Adrenal gland (tissue), 12 donors: Measurements from ENCODE around the gene ALDOB. TPM values are rescaled to one million over a fixed set of nuclear protein-coding genes. Genes with fewer than 3 reads are reported as not detected.

Source experiments
- DNase-seq, 7 donors: peaks; one replicate each; pipeline ENCODE4 v3.0.0-alpha.2; 2019 to 2020
- H3K27ac ChIP-seq, 5 donors: fragments of 200-600 bp; sonication (generic) in 4 of 5; 1 replicate in 3 of 5; 2 replicates in 2 of 5; pipeline versions ENCODE4 v1.5.1 to v1.8.0; 2016 to 2020; ENCODE audit warnings: mild to moderate bottlenecking in 1 of 5
- H3K27me3 ChIP-seq: fragments of 200-600 bp; 2 replicates; pipeline ENCODE4 v1.8.0; 2021
- H3K36me3 ChIP-seq, 2 donors: fragments of 200-600 bp; replicated peaks in 1 of 2; 1 replicate in 1 of 2; 2 replicates in 1 of 2; pipeline versions ENCODE4 v1.5.1 to v1.8.0; 2018 to 2022
- H3K4me1 ChIP-seq, 2 donors: fragments of 200-600 bp; replicated peaks in 1 of 2; 1 replicate in 1 of 2; 2 replicates in 1 of 2; pipeline versions ENCODE4 v1.5.1 to v1.8.0; 2018 to 2021
- H3K4me3 ChIP-seq, 4 donors: fragments of 200-600 bp; sonication (generic) in 3 of 4; one replicate each; pipeline ENCODE4 v1.5.1; 2016 to 2018
- H3K9me3 ChIP-seq, 3 donors: fragments of 200-600 bp; sonication (generic) in 1 of 3; replicated peaks in 1 of 3; 1 replicate in 2 of 3; 2 replicates in 1 of 3; pipeline versions ENCODE4 v1.5.1 to v1.8.0; 2016 to 2021
- POLR2A ChIP-seq, 2 donors: fragments of 450-650 bp; IDR thresholded peaks; one replicate each; pipeline ENCODE4 v1.6.1; 2017; ENCODE audit warnings: antibody characterized with exemption in 2 of 2, mild to moderate bottlenecking in 2 of 2, moderate library complexity in 1 of 2
- WGBS, 4 donors: extraction: QIAGEN DNeasy Blood & Tissue Kit in 2 of 4; methylation state at CpG; one replicate each; pipeline versions ENCODE4 v1.1.5 to v1.1.7; 2013 to 2017; 5-methylcytosine and 5-hydroxymethylcytosine counted together
- intact Hi-C, 2 donors: fragments of 100-400 bp; cut with DNase I; formaldehyde crosslinking; loops; one replicate each; pipeline versions ENCODE4 v1.14.1 to v1.15.0; 2022 to 2023
- polyA plus RNA-seq, 3 donors: library from polyadenylated mRNA; stranded (reverse); fragments of 200-250 nt in 2 of 3; fragments of 350-450 nt in 1 of 3; fragmentation: Illumina TruSeq in 1 of 3; extraction: RNeasy Lipid Tissue Mini Kit (QIAGEN cat#74804) in 1 of 3; gene quantifications; one replicate each; pipeline ENCODE4 v1.2.3, GENCODE V29; 2013 to 2014
- total RNA-seq, 9 donors: library from RNA; depleted of rRNA in 4 of 9; stranded (reverse); fragments of >200 nt in 4 of 9; fragments of 120-200 nt in 1 of 9; fragmentation: NEBNext Ultra II Directional in 1 of 9; extraction: Animal tissue kit (Norgen Biotek cat#: 25700) in 1 of 9; gene quantifications; one replicate each; pipeline versions ENCODE4 v1.1.0 to v1.2.4, GENCODE V29; 2013 to 2023
- TF ChIP-seq, protein P1 (sequence below), 6 experiments: fragments of 450-650 bp in 4 of 6; fragments of 200-600 bp in 2 of 6; sonication (generic) in 1 of 6; IDR thresholded peaks; 1 replicate in 5 of 6; 2 replicates in 1 of 6; pipeline versions ENCODE4 v1.5.1 to v1.8.0; 2016 to 2021; ENCODE audit warnings: antibody characterized with exemption in 6 of 6, mild to moderate bottlenecking in 2 of 6, moderate library complexity in 1 of 6
- donor health status: healthy with polysubstance abuse.
- donor health status: Bipolar disorder and iron deficiency.
- donor health status: DM: yes; HTN: yes; CAD: no.
- donor health status: DM: no; HTN: no; CAD: no.
- donor health status: DM: no; HTN: no; CAD: no.
- donor health status: DM: yes; HTN: yes; CAD: no.

ALDOB gene
- total and polyA plus RNA-seq, 12 donors, result 0.74 to 6.3 (median 2.1) TPM

DNA sequence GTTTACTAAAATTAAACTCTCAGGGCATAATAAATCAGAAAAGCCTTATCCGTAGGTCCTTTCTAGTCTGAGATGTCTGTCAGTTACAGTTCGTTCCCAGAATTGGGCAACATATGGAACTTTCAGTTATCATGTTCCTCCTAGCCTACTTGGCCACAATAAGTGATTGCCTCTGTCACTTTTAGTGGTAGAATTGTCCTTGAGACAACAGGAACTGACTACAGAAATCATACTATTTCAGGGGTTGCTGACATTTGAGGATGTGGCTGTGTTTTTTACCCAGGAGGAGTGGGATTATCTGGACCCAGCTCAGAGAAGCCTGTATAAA, 36.0 kb downstream of the ALDOB start:
- peaks cover 25 to 62% of the 10 kb centered on the region in 2 donors for H3K4me1 ChIP-seq
- DNase-seq, result peak in 1 of 7 donors; percentile 13
- H3K9me3 ChIP-seq, result peaks cover 0 to 4% (median 0%) of the 10 kb centered on the region in 3 donors
- 0 to 5% (median 3%) methylated on average over 2 of the region's 2 CpGs for WGBS, 4 donors
- H3K27me3 ChIP-seq, result no peaks in the 10 kb centered on the region
- peak overlapping the region in 3 of 4 donors; percentile 37 to 95 (median 93) for H3K4me3 ChIP-seq
- TF ChIP-seq, protein P1, sequence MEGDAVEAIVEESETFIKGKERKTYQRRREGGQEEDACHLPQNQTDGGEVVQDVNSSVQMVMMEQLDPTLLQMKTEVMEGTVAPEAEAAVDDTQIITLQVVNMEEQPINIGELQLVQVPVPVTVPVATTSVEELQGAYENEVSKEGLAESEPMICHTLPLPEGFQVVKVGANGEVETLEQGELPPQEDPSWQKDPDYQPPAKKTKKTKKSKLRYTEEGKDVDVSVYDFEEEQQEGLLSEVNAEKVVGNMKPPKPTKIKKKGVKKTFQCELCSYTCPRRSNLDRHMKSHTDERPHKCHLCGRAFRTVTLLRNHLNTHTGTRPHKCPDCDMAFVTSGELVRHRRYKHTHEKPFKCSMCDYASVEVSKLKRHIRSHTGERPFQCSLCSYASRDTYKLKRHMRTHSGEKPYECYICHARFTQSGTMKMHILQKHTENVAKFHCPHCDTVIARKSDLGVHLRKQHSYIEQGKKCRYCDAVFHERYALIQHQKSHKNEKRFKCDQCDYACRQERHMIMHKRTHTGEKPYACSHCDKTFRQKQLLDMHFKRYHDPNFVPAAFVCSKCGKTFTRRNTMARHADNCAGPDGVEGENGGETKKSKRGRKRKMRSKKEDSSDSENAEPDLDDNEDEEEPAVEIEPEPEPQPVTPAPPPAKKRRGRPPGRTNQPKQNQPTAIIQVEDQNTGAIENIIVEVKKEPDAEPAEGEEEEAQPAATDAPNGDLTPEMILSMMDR (IDR thresholded peaks at IDR 0.05), result no peak
- TF ChIP-seq POLR2A (IDR thresholded peaks at IDR 0.05), result no peak
- peaks cover 7 to 43% of the 10 kb centered on the region in 2 donors for H3K36me3 ChIP-seq
- intact Hi-C loops, result no loop called here
- peak overlapping the region; percentile 43 to 97 (median 88) for H3K27ac ChIP-seq

DNA sequence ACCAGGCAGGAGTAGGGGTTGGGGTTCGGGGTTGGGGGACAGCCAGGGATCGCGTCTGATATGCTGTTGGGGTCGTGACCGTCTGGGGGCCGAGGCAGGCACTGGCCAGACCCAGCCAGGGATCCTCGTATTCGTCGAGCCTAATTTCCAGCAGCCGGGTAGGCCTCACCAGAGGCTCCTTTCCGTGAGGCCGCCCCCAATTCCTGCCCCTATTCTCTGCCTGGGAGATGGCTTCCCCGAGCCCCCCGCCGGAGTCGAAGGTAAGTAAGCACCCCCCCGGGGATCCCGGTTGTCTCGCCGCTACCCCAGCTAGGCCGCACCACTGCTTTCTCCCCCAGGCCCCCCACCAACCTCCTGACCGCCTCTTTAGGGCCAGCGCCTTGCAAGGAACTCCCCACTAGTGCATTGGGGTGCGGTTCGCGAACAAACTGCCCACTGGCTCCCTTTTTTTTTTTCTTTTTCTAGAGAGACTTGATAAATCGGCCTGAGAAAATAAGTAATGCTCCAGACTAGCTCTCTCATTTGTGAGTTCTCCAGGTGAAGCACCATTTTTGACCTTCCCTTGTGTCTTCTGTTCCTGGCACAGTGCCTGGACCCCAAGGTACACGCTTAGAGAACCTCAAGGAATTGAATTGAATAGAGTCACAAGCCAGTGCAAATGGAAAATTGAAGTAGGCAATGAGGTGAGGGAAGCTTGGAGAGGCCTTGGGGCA, 36.5 kb downstream of the ALDOB start:
- Histone ChIP-seq H3K4me1 (peaks cover 25 to 68% of the 10 kb centered on the region in 2 donors), H3K27ac (peak overlapping the region; percentile 43 to 97 (median 88)), H3K36me3 (peaks cover 3 to 38% of the 10 kb centered on the region in 2 donors), H3K9me3 (peaks cover 0 to 4% (median 0%) of the 10 kb centered on the region in 3 donors), H3K4me3 (peak overlapping the region in 3 of 4 donors; percentile 37 to 95 (median 93)), H3K27me3 (no peaks in the 10 kb centered on the region)
- intact Hi-C loops, result no loop called here
- DNase-seq, result peak in 6 of 7 donors; percentile 29 to 68 (median 44)
- whole genome bisulfite sequencing, 4 donors, result 1 to 2% (median 1%) methylated on average over 19 to 28 of the region's 28 CpGs
- TF ChIP-seq POLR2A (IDR thresholded peaks at IDR 0.05), result no peak
- TF ChIP-seq, protein P1 (IDR thresholded peaks at IDR 0.05), result no peak

DNA sequence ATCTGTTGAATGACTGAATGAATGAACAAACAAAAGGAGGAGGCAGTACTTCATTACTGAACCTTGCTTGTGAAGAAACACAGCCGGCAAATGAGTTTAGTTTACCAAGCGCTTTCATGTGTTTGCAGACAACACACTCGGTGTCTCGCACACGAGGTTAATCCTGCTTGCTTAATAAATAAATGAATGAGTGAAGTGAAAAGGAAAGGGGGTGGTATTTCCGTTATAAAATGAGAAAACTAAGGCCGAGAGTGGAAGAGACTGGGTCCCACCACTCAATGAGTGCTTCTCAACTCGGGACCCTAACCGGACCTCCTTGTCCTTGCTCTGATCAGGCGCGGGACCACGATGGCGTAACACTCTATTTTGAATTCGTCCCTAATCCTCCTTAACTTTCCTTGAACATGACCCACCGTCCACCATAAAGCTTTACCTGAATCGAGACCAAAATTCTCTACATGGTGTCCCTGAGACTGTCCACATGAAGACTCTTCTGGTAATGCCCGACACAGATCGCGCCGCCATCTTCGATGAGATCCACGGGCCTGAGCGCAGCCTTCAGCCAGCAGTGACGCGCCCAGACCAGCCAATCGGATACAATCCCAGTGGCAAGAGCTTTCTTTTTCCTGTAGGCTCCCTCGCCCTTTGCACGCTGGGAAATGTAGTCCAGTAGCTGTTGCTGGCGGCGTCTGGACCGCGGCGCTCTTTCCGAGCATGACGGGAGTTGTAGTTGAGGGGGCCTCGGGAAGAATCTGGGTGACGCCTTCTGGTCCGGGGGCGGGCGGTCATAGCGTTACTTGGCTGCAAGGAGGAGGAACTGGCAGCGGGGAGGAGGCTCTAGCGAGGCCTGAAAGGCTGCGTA, 37.3 kb downstream of the ALDOB start, which contains the start of the genes MRPL50 and ZNF189:
Gene MRPL50, minus strand, starts transcription at position 551 of the 862 bp plus-strand sequence. Its CDS starts 26 bp downstream, at position 525.
Gene ZNF189, plus strand, starts transcription at position 784 of the 862 bp plus-strand sequence. CDS start 306 bp downstream, outside the sequence.
- peak within 1 kb of the TSS; percentile 9 to 95 (median 65) for H3K4me3 ChIP-seq
- peaks cover 0 to 30% of the 10 kb centered on the region in 2 donors for H3K36me3 ChIP-seq
- H3K4me1 ChIP-seq, result peaks cover 25 to 71% of the 10 kb centered on the region in 2 donors
- 0 to 1% (median 0%) methylated on average over 43 to 44 of the region's 44 CpGs for WGBS, 4 donors
- no peaks in the 10 kb centered on the region for H3K9me3 ChIP-seq
- peak within 1 kb of the TSS; percentile 43 to 97 (median 88) for H3K27ac ChIP-seq
- no peaks in the 10 kb centered on the region for H3K27me3 ChIP-seq
- intact Hi-C loops, result no loop called here
- TF ChIP-seq, protein P1 (IDR thresholded peaks at IDR 0.05), result no peak
- TF ChIP-seq POLR2A (IDR thresholded peaks at IDR 0.05), result peak; percentile 64 to 94
- peak; percentile 98 to 100 (median 99) for DNase-seq

DNA sequence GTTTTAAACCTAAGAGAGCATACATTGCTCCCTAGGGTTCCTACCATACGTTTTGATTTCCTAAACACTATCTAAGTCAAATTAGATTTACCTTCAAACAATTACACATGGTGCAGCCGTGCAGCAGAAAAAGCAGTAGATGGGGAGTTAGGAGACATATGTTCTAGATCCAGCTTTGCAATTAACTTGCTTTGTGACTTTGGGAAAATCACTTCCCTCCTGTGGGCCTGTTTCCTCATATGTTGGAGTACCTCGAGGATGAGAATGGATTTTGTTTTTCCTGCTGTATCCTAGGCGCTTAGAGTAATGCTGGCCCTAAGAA, 37.9 kb downstream of the ALDOB start:
- 5 to 14% (median 7%) methylated on average over 4 of the region's 4 CpGs for WGBS, 4 donors

More for the DNA sequence above, 37.9 kb downstream of the ALDOB start:
- Histone ChIP-seq H3K36me3 (peaks cover 0 to 24% of the 10 kb centered on the region in 2 donors), H3K4me1 (peaks cover 25 to 70% of the 10 kb centered on the region in 2 donors), H3K4me3 (peak overlapping the region in 2 of 4 donors; percentile 46 to 93), H3K27me3 (no peaks in the 10 kb centered on the region), H3K9me3 (no peaks in the 10 kb centered on the region), H3K27ac (peak overlapping the region; percentile 16 to 95 (median 81))
- intact Hi-C loops, result no loop called here
- no peak for TF ChIP-seq POLR2A (IDR thresholded peaks at IDR 0.05)
- TF ChIP-seq, protein P1 (IDR thresholded peaks at IDR 0.05), result no peak
- no peak for DNase-seq
